Measurements from ENCODE around the gene NOX4.
"Not testable (repeated sequence)": the region's sequence is repeated elsewhere in the genome, so short reads cannot be mapped to it uniquely, and the experiment has no call there.

The NOX4 gene

GRCh38 chr11:89293965-89294679 lies 197.1 kb downstream of the NOX4 start:
- no peak for DNase-seq

GRCh38 chr11:89288004-89288403 lies 203.2 kb downstream of the NOX4 start:
- not testable (repeated sequence) for DNase-seq

GRCh38 chr11:89286601-89287000 lies 204.6 kb downstream of the NOX4 start:
- not testable (repeated sequence) for DNase-seq

GRCh38 chr11:89281032-89281677 lies 210.0 kb downstream of the NOX4 start:
- DNase-seq = not testable (repeated sequence)

- DNase-seq = no peak
Measured at GRCh38 chr11:89279176-89279575, 212.0 kb downstream of the NOX4 start.

GRCh38 chr11:89275966-89276365 lies 215.2 kb downstream of the NOX4 start:
- no peak for DNase-seq

Data from NCI-H524 (cell line).